ENCODE data around the gene MRPL14. TPM values are rescaled to one million over a fixed set of nuclear protein-coding genes. Genes with fewer than 3 reads are reported as not detected.

Gene MRPL14
- total RNA-seq, 2 experiments from 2014 or later, result 51.3 to 87.2 TPM

GRCh38 chr6:44138717-44139350, 11.6 kb upstream of the MRPL14 start:
- Histone ChIP-seq H3K4me1 (ENCODE audit: insufficient read depth, low read length, poor library complexity, severe bottlenecking) (no peaks in the 10 kb centered on the region), H3K9me2 (ENCODE audit: insufficient read depth, low read length) (no peaks in the 10 kb centered on the region), H2AFZ (ENCODE audit: low read length) (no peak overlapping the region), H3K79me2 (ENCODE audit: insufficient read depth, low read depth, low read length) (no peaks in the 10 kb centered on the region), H4K20me1 (ENCODE audit: insufficient read depth, low read length) (no peaks in the 10 kb centered on the region), H3K4me3 (ENCODE audit: low read depth, low read length, poor library complexity, severe bottlenecking) (no peak overlapping the region), H3K27ac (ENCODE audit: low read depth, low read length, poor library complexity, severe bottlenecking) (no peak overlapping the region), H3K4me2 (ENCODE audit: low read length) (no peak overlapping the region), H3K36me3 (ENCODE audit: insufficient read depth, low read length) (no peaks in the 10 kb centered on the region), H3K9me3 (ENCODE audit: low read length) (no peaks in the 10 kb centered on the region)
- ChIA-PET POLR2A (no interaction called here), CTCF (ENCODE audit: unreplicated experiment) (no interaction called here)
- no TSS peak for BruUV-seq (replicated peaks)
- TF ChIP-seq EZH2phosphoT487 (IDR thresholded peaks at IDR 0.05; ENCODE audit: borderline replicate concordance, low read depth, low read length) (no peak), CTCF (conservative IDR thresholded peaks at IDR 0.05; ENCODE audit: low read length) (no peak)
- DNase-seq (ENCODE audit: low spot score), result no peak
- intact Hi-C loops (cut with micrococcal nuclease; ENCODE audit: unreplicated experiment), result no loop called here

- intact Hi-C loops (cut with micrococcal nuclease; ENCODE audit: unreplicated experiment), result no loop called here
- CTCF ChIA-PET (ENCODE audit: unreplicated experiment), result no interaction called here
Measured at GRCh38 chr6:44135875-44136274, 8.6 kb upstream of the MRPL14 start.

More at GRCh38 chr6:44135875-44136274, 8.6 kb upstream of the MRPL14 start:
- Histone ChIP-seq H3K79me2 (ENCODE audit: insufficient read depth, low read depth, low read length) (no peaks in the 10 kb centered on the region), H3K9me3 (ENCODE audit: low read length) (no peaks in the 10 kb centered on the region), H4K20me1 (ENCODE audit: insufficient read depth, low read length) (no peaks in the 10 kb centered on the region), H3K9me2 (ENCODE audit: insufficient read depth, low read length) (no peaks in the 10 kb centered on the region), H2AFZ (ENCODE audit: low read length) (no peak overlapping the region), H3K4me1 (ENCODE audit: insufficient read depth, low read length, poor library complexity, severe bottlenecking) (no peaks in the 10 kb centered on the region), H3K27ac (ENCODE audit: low read depth, low read length, poor library complexity, severe bottlenecking) (no peak overlapping the region), H3K36me3 (ENCODE audit: insufficient read depth, low read length) (no peaks in the 10 kb centered on the region), H3K4me2 (ENCODE audit: low read length) (no peak overlapping the region), H3K4me3 (ENCODE audit: low read depth, low read length, poor library complexity, severe bottlenecking) (no peak overlapping the region)
- no peak for TF ChIP-seq EZH2phosphoT487 (IDR thresholded peaks at IDR 0.05; ENCODE audit: borderline replicate concordance, low read depth, low read length)
- no peak for TF ChIP-seq CTCF (conservative IDR thresholded peaks at IDR 0.05; ENCODE audit: low read length)
- POLR2A ChIA-PET, result no interaction called here
- BruUV-seq (replicated peaks), result no TSS peak
- DNase-seq (ENCODE audit: low spot score), result no peak

All from OCI-LY7 (cell line).